ENCODE data around the gene DUS1L.

DUS1L gene

DNA sequence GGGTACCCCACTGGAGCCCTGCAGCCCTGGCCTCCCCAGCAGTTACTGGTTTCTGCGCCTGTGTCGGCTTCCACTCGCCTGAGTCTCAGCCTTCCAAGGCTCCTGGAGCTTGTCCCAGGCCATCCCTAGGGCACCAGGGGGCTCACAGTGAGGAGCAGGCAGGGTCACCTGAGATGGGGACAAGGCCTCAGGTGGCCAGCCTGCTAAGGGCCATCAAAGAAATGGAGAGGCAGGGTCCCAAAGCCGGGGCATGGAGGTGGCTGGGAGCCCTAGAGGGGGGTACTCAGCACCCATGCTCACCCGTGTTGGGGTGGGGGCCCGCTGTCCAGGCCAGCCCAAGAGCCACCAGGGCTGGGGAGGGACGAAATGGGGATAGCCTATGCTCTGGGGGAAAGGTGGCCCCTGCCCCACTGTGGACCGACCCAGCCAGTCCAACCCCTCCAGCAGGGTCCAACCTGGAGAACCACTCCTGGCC, 31.1 kb upstream of the DUS1L start:
- Histone ChIP-seq H3K79me1 (ENCODE audit: low read length) (peaks cover 27% of the 10 kb centered on the region), H3K4me2 (ENCODE audit: low read length) (peak overlapping the region; percentile 95), H3K23ac (ENCODE audit: low read length) (no peak overlapping the region), H3K27ac (ENCODE audit: low read depth, low read length) (peak overlapping the region; percentile 87), H2AFZ (ENCODE audit: insufficient read depth, low read length, poor library complexity) (no peak overlapping the region), H3K4ac (ENCODE audit: low read depth, low read length) (peak overlapping the region; percentile 92), H3K4me1 (ENCODE audit: control insufficient read depth in 1 of 2, insufficient read depth in 2 of 2, low read length in 2 of 2) (peaks cover 30 to 40% of the 10 kb centered on the region in 2 experiments), H4K12ac (ENCODE audit: low read depth, low read length) (no peak overlapping the region), H4K8ac (ENCODE audit: low read depth, low read length) (no peak overlapping the region), H3K9me3 (ENCODE audit: insufficient read depth, low read depth, low read length) (peaks cover 5% of the 10 kb centered on the region), H2BK5ac (ENCODE audit: low read depth, low read length, poor library complexity) (peak overlapping the region; percentile 93), H2BK120ac (ENCODE audit: insufficient read depth, low read length, poor library complexity) (no peak overlapping the region), H2AK5ac (ENCODE audit: low read length) (peak overlapping the region; percentile 44), H3K14ac (ENCODE audit: low read length) (peak overlapping the region; percentile 81), H3K36me3 (ENCODE audit: control insufficient read depth in 1 of 2, insufficient read depth in 2 of 2, low read length in 2 of 2) (peaks cover 43% of the 10 kb centered on the region in 2 experiments), H3K79me2 (ENCODE audit: control insufficient read depth, insufficient read depth, low read length, poor library complexity) (peaks cover 31% of the 10 kb centered on the region), H3K9ac (ENCODE audit: low read length) (peak overlapping the region; percentile 91), H4K91ac (ENCODE audit: low read depth, low read length) (peak overlapping the region; percentile 81), H3K4me3 (ENCODE audit: low read depth, low read length) (peak overlapping the region; percentile 88), H3K18ac (ENCODE audit: low read length) (peak overlapping the region; percentile 82), H2BK12ac (ENCODE audit: low read length) (no peak overlapping the region), H3K27me3 (ENCODE audit: insufficient read depth, low read length) (no peaks in the 10 kb centered on the region)
- WGBS (ENCODE audit: extremely low coverage, insufficient coverage, insufficient read length): no CpG with 5 or more reads among the region's 8 CpGs
- no peak for DNase-seq

DNA sequence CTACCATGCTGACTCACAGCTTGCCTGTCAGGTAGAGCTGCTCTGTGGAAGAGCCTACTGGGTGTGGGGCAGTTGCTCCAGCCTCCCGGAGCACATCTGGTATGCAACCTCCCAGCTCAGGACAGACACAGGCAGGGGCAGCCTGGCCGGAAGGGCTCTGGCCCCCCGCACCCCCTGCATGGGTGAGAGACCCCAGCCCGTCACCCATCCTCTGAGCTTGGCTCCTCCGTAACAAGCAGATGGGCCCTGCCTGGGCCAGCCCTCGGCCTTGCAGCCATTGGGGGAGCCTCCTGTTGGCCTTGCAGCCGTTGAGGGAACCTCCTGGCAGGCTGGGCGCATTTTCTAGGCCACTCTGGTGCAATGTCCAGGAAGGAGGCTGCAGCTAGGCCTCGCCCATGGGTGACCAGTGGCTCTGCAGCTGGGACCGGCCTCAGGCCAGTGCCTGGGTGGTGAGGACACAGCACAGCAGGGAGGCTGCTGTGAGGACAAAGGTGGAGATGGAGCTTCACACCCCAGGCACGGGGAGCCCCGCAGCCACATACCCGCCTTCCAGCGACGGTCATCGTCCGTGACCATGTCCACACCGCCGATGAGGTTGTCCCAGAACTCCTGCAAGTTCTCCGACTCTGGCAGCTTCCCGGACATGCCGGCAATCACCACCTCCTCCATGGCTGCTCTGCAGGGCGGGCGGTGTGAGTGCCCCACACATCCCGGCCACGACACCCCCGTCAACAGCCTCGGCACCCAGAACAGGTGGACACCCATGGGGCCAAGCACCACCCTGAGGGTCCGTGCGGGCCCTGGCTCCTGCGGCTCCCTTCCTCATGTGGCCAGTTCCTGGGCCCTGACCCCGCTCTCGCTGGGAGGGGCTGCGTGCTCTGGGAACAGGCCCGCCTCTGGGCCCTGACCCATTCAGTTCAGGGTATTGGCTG, 30.4 kb upstream of the DUS1L start:
- Histone ChIP-seq H3K4me3 (ENCODE audit: low read depth, low read length) (peak overlapping the region; percentile 88), H3K4ac (ENCODE audit: low read depth, low read length) (peak overlapping the region; percentile 92), H3K27me3 (ENCODE audit: insufficient read depth, low read length) (no peaks in the 10 kb centered on the region), H3K4me2 (ENCODE audit: low read length) (peak overlapping the region; percentile 95), H4K8ac (ENCODE audit: low read depth, low read length) (no peak overlapping the region), H3K9ac (ENCODE audit: low read length) (no peak overlapping the region), H3K27ac (ENCODE audit: low read depth, low read length) (no peak overlapping the region), H2BK12ac (ENCODE audit: low read length) (no peak overlapping the region), H3K4me1 (ENCODE audit: control insufficient read depth in 1 of 2, insufficient read depth in 2 of 2, low read length in 2 of 2) (peaks cover 30 to 34% of the 10 kb centered on the region in 2 experiments), H3K14ac (ENCODE audit: low read length) (no peak overlapping the region), H2AK5ac (ENCODE audit: low read length) (no peak overlapping the region), H2AFZ (ENCODE audit: insufficient read depth, low read length, poor library complexity) (no peak overlapping the region), H4K12ac (ENCODE audit: low read depth, low read length) (no peak overlapping the region), H3K36me3 (ENCODE audit: control insufficient read depth in 1 of 2, insufficient read depth in 2 of 2, low read length in 2 of 2) (peaks cover 50% of the 10 kb centered on the region in 2 experiments), H3K79me2 (ENCODE audit: control insufficient read depth, insufficient read depth, low read length, poor library complexity) (peaks cover 31% of the 10 kb centered on the region), H3K9me3 (ENCODE audit: insufficient read depth, low read depth, low read length) (peaks cover 5% of the 10 kb centered on the region), H2BK120ac (ENCODE audit: insufficient read depth, low read length, poor library complexity) (no peak overlapping the region), H4K91ac (ENCODE audit: low read depth, low read length) (no peak overlapping the region), H3K18ac (ENCODE audit: low read length) (peak overlapping the region; percentile 12), H2BK5ac (ENCODE audit: low read depth, low read length, poor library complexity) (no peak overlapping the region), H3K79me1 (ENCODE audit: low read length) (peaks cover 27% of the 10 kb centered on the region), H3K23ac (ENCODE audit: low read length) (no peak overlapping the region)
- peak; percentile 41 to 61 for DNase-seq
- no CpG with 5 or more reads among the region's 35 CpGs for whole genome bisulfite sequencing (ENCODE audit: extremely low coverage, insufficient coverage, insufficient read length)

GRCh38 chr17:82094931-82095776, 29.6 kb upstream of the DUS1L start:
- Histone ChIP-seq H3K9ac (ENCODE audit: low read length) (no peak overlapping the region), H3K18ac (ENCODE audit: low read length) (no peak overlapping the region), H3K4me2 (ENCODE audit: low read length) (peak overlapping the region; percentile 95), H3K14ac (ENCODE audit: low read length) (no peak overlapping the region), H2AFZ (ENCODE audit: insufficient read depth, low read length, poor library complexity) (no peak overlapping the region), H2AK5ac (ENCODE audit: low read length) (no peak overlapping the region), H2BK120ac (ENCODE audit: insufficient read depth, low read length, poor library complexity) (no peak overlapping the region), H3K79me1 (ENCODE audit: low read length) (peaks cover 27% of the 10 kb centered on the region), H3K23ac (ENCODE audit: low read length) (no peak overlapping the region), H2BK5ac (ENCODE audit: low read depth, low read length, poor library complexity) (no peak overlapping the region), H3K36me3 (ENCODE audit: control insufficient read depth in 1 of 2, insufficient read depth in 2 of 2, low read length in 2 of 2) (peaks cover 59% of the 10 kb centered on the region in 2 experiments), H2BK12ac (ENCODE audit: low read length) (no peak overlapping the region), H3K27me3 (ENCODE audit: insufficient read depth, low read length) (no peaks in the 10 kb centered on the region), H4K12ac (ENCODE audit: low read depth, low read length) (no peak overlapping the region), H3K4ac (ENCODE audit: low read depth, low read length) (peak overlapping the region; percentile 1), H3K9me3 (ENCODE audit: insufficient read depth, low read depth, low read length) (peaks cover 5% of the 10 kb centered on the region), H3K27ac (ENCODE audit: low read depth, low read length) (no peak overlapping the region), H3K79me2 (ENCODE audit: control insufficient read depth, insufficient read depth, low read length, poor library complexity) (peaks cover 31% of the 10 kb centered on the region), H4K8ac (ENCODE audit: low read depth, low read length) (no peak overlapping the region), H4K91ac (ENCODE audit: low read depth, low read length) (no peak overlapping the region), H3K4me1 (ENCODE audit: control insufficient read depth in 1 of 2, insufficient read depth in 2 of 2, low read length in 2 of 2) (peaks cover 26 to 30% of the 10 kb centered on the region in 2 experiments), H3K4me3 (ENCODE audit: low read depth, low read length) (no peak overlapping the region)
- no peak for DNase-seq
- no CpG with 5 or more reads among the region's 37 CpGs for WGBS (ENCODE audit: extremely low coverage, insufficient coverage, insufficient read length)

DNA sequence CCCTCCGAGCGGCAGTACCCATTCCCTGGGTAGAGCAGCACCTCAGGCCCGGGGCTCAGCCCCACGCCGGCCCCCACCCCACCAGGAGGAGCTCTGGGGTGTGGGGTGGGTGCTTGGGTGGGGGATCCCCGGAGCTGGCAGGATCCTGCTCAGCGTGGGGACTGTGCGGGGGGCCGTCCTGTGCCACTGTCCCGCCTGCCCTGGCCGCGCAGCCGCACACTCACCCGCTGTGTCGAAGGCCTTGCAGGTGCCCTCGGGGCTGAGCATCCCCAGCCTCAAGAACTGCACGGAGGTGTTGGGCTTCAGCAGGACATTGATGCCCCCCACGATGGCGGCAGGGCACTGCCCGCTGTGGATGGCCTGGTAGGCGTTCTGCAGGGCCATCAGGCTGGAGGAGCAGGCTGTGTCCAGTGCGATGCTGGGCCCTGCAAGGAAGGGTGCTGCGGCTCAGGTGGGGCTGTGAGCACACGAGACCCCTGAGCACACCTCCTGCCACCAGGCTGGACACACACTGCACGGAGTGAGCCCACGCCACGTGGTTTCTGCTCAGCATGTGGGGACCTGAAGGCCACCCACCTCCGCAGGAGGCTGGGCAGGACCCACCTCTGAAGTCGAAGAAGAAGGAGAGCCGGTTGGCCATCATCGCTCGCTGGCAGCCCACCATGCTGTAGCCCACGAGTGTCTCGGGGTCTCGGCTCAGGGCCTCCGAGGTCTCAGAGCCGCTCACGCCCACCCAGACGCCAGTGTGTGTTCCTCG, 27.6 kb upstream of the DUS1L start:
- Histone ChIP-seq H3K79me2 (ENCODE audit: control insufficient read depth, insufficient read depth, low read length, poor library complexity) (peaks cover 23% of the 10 kb centered on the region), H2BK12ac (ENCODE audit: low read length) (no peak overlapping the region), H2AK5ac (ENCODE audit: low read length) (no peak overlapping the region), H3K4me1 (ENCODE audit: control insufficient read depth in 1 of 2, insufficient read depth in 2 of 2, low read length in 2 of 2) (peaks cover 15 to 20% of the 10 kb centered on the region in 2 experiments), H3K23ac (ENCODE audit: low read length) (no peak overlapping the region), H3K27ac (ENCODE audit: low read depth, low read length) (no peak overlapping the region), H4K12ac (ENCODE audit: low read depth, low read length) (no peak overlapping the region), H3K79me1 (ENCODE audit: low read length) (peaks cover 14% of the 10 kb centered on the region), H3K36me3 (ENCODE audit: control insufficient read depth in 1 of 2, insufficient read depth in 2 of 2, low read length in 2 of 2) (peaks cover 79% of the 10 kb centered on the region in 2 experiments), H3K9me3 (ENCODE audit: insufficient read depth, low read depth, low read length) (peaks cover 5% of the 10 kb centered on the region), H2BK120ac (ENCODE audit: insufficient read depth, low read length, poor library complexity) (no peak overlapping the region), H3K27me3 (ENCODE audit: insufficient read depth, low read length) (no peaks in the 10 kb centered on the region), H3K4ac (ENCODE audit: low read depth, low read length) (no peak overlapping the region), H3K9ac (ENCODE audit: low read length) (no peak overlapping the region), H3K18ac (ENCODE audit: low read length) (no peak overlapping the region), H3K14ac (ENCODE audit: low read length) (no peak overlapping the region), H2BK5ac (ENCODE audit: low read depth, low read length, poor library complexity) (no peak overlapping the region), H2AFZ (ENCODE audit: insufficient read depth, low read length, poor library complexity) (no peak overlapping the region), H3K4me3 (ENCODE audit: low read depth, low read length) (no peak overlapping the region), H3K4me2 (ENCODE audit: low read length) (no peak overlapping the region), H4K91ac (ENCODE audit: low read depth, low read length) (no peak overlapping the region), H4K8ac (ENCODE audit: low read depth, low read length) (no peak overlapping the region)
- no CpG with 5 or more reads among the region's 40 CpGs for WGBS (ENCODE audit: extremely low coverage, insufficient coverage, insufficient read length)
- no peak for DNase-seq
